HCT116 (cell line): ENCODE data around the gene METTL22. TPM values are rescaled to one million over a fixed set of nuclear protein-coding genes. Genes with fewer than 3 reads are reported as not detected.

Experiments used
- ATAC-seq: fragments of 200-7000 bp; cut with Tn5 transposase; 2 replicates; pipeline ENCODE4 v1.9.1; 2020; ENCODE audit warnings: mild to moderate bottlenecking, moderate library complexity
- BruUV-seq: library from RNA; stranded (reverse); fragments of 400-500 nt; replicated peaks from 2 replicates; lab custom pipeline; 2021; lab: Mats Ljungman, UMichigan
- CTCF ChIA-PET: fragments of 300-600 bp; sonication (Branson Sonifier 250); formaldehyde crosslinking; loops from one replicate; lab custom pipeline; 2021; ENCODE audit warnings: antibody characterized with exemption; lab: Charles Lee
- POLR2A ChIA-PET: fragments of 300-600, 350-600 bp; sonication (Branson Sonifier 250); formaldehyde crosslinking; loops from one replicate; lab custom pipeline; 2021; ENCODE audit warnings: antibody characterized with exemption; lab: Charles Lee
- RAD21 ChIA-PET, 2 experiments: fragments of 300-600 bp; sonication (Branson Sonifier 250); formaldehyde crosslinking; loops; one replicate each; lab custom pipeline; 2023; ENCODE audit warnings: low total read pairs in 2 of 2; ENCODE audit not compliant: uncharacterized antibody in 2 of 2, unreplicated experiment in 2 of 2, low non-redundant PET in 1 of 2; lab: Charles Lee
- DNase-seq: peaks from one replicate; pipeline ENCODE4 v3.0.0-alpha.2; 2010; ENCODE audit warnings: low read depth, low spot score
- H2AFZ ChIP-seq: fragments of 200-600 bp; shearing (Covaris generic), sonication (generic); 2 replicates; pipeline ENCODE4 v1.6.1; 2017; ENCODE audit warnings: low read depth, mixed run types, mixed read lengths, antibody characterized with exemption, low read length; ENCODE audit not compliant: poor library complexity, severe bottlenecking
- H3K27ac ChIP-seq: 2 replicates; pipeline ENCODE4 v1.5.1; 2012; ENCODE audit warnings: low read depth, low read length
- H3K27me3 ChIP-seq: fragments of 200-600 bp; sonication (generic); 2 replicates; pipeline ENCODE4 v1.6.1; 2016; ENCODE audit warnings: mixed run types, low read length, mixed read lengths; ENCODE audit not compliant: insufficient read depth
- H3K36me3 ChIP-seq, 2 experiments: fragments of 200-500 bp in 1 of 2; fragments of 200-600 bp in 1 of 2; sonication (Bioruptor generic) in 1 of 2; sonication (generic) in 1 of 2; 2 replicates each; pipeline versions ENCODE4 v1.5.1 to v1.6.1; 2014 to 2016; ENCODE audit warnings: low read length in 2 of 2, inconsistent platforms in 1 of 2, mixed read lengths in 1 of 2, mixed run types in 1 of 2; ENCODE audit not compliant: insufficient read depth in 2 of 2, control insufficient read depth in 1 of 2
- H3K4me1 ChIP-seq, 2 experiments: fragments of 200-600 bp in 1 of 2; sonication (generic) in 1 of 2; 2 replicates each; pipeline versions ENCODE4 v1.5.1 to v1.6.1; 2012 to 2017; ENCODE audit warnings: low read length in 2 of 2, inconsistent platforms in 1 of 2, mild to moderate bottlenecking in 1 of 2, mixed read lengths in 1 of 2, mixed run types in 1 of 2, moderate library complexity in 1 of 2; ENCODE audit not compliant: insufficient read depth in 2 of 2, control insufficient read depth in 1 of 2
- H3K4me2 ChIP-seq: fragments of 200-600 bp; sonication (generic); 2 replicates; pipeline ENCODE4 v1.6.1; 2017; ENCODE audit warnings: mixed run types, low read length, mixed read lengths
- H3K4me3 ChIP-seq, 2 experiments: fragments of 200-600 bp in 1 of 2; sonication (generic) in 1 of 2; replicated peaks in 1 of 2; 2 replicates each; pipeline ENCODE4 v1.5.1; 2011 to 2016; ENCODE audit warnings: low read length in 2 of 2, control low read depth in 1 of 2, low read depth in 1 of 2, mild to moderate bottlenecking in 1 of 2, mixed read lengths in 1 of 2, mixed run types in 1 of 2
- H3K79me2 ChIP-seq: fragments of 200-600 bp; sonication (generic); 2 replicates; pipeline ENCODE4 v1.6.1; 2017; ENCODE audit warnings: mild to moderate bottlenecking, mixed run types, low read length, moderate library complexity, mixed read lengths; ENCODE audit not compliant: insufficient read depth
- H3K9ac ChIP-seq: fragments of 200-600 bp; sonication (generic); 2 replicates; pipeline ENCODE4 v1.6.1; 2016; ENCODE audit warnings: low read length, mixed read lengths
- H3K9me2 ChIP-seq: fragments of 200-600 bp; sonication (generic), shearing (Covaris generic); 2 replicates; pipeline ENCODE4 v1.6.1; 2017; ENCODE audit warnings: mixed run types, mild to moderate bottlenecking, moderate library complexity; ENCODE audit not compliant: insufficient read depth
- H3K9me3 ChIP-seq, 2 experiments: fragments of 200-500 bp in 1 of 2; fragments of 200-600 bp in 1 of 2; sonication (Bioruptor generic) in 1 of 2; sonication (generic) in 1 of 2; 2 replicates each; pipeline ENCODE4 v1.6.1; 2014 to 2017; ENCODE audit warnings: low read length in 2 of 2, mixed read lengths in 2 of 2, inconsistent platforms in 1 of 2, low read depth in 1 of 2, mild to moderate bottlenecking in 1 of 2, mixed run types in 1 of 2, moderate library complexity in 1 of 2; ENCODE audit not compliant: control insufficient read depth in 1 of 2, insufficient read depth in 1 of 2
- H4K20me1 ChIP-seq: fragments of 200-600 bp; sonication (generic), shearing (Covaris generic); 2 replicates; pipeline ENCODE4 v1.6.1; 2017; ENCODE audit warnings: mixed run types, mild to moderate bottlenecking, moderate library complexity; ENCODE audit not compliant: insufficient read depth
- CBX3 ChIP-seq: IDR thresholded peaks from 2 replicates; pipeline ENCODE4 v1.6.1; 2012; ENCODE audit warnings: low read depth
- ELF1 ChIP-seq: IDR thresholded peaks from 2 replicates; pipeline ENCODE4 v1.6.1; 2012; ENCODE audit warnings: low read depth, borderline replicate concordance
- EZH2 ChIP-seq: fragments of 200-600 bp; sonication (generic); IDR thresholded peaks from 2 replicates; pipeline ENCODE4 v1.6.1; 2017; ENCODE audit warnings: antibody characterized with exemption, mixed run types
- EZH2phosphoT487 ChIP-seq: fragments of 200-600 bp; IDR thresholded peaks from 2 replicates; pipeline ENCODE4 v1.6.1; 2018; ENCODE audit warnings: antibody characterized with exemption, borderline replicate concordance
- FOSL1 ChIP-seq: IDR thresholded peaks from 2 replicates; pipeline ENCODE4 v1.6.1; 2012; ENCODE audit warnings: low read depth
- POLR2A ChIP-seq: IDR thresholded peaks from 2 replicates; pipeline ENCODE4 v1.7.0; 2011; ENCODE audit warnings: borderline replicate concordance; ENCODE audit not compliant: insufficient read depth, insufficient read length; ENCODE audit errors: extremely low read depth
- RAD21 ChIP-seq: IDR thresholded peaks from 2 replicates; pipeline ENCODE4 v1.6.1; 2012; ENCODE audit warnings: low read depth, mild to moderate bottlenecking
- SIN3A ChIP-seq: IDR thresholded peaks from 2 replicates; pipeline ENCODE4 v1.6.1; 2012; ENCODE audit warnings: low read depth
- SP1 ChIP-seq: IDR thresholded peaks from 2 replicates; pipeline ENCODE4 v1.6.1; 2012; ENCODE audit warnings: low read depth
- SRF ChIP-seq: IDR thresholded peaks from 2 replicates; pipeline ENCODE4 v1.6.1; 2012; ENCODE audit warnings: low read depth
- TCF7L2 ChIP-seq: IDR thresholded peaks from 2 replicates; pipeline ENCODE4 v1.7.0; 2011; ENCODE audit warnings: borderline replicate concordance, inconsistent platforms; ENCODE audit not compliant: insufficient read depth, insufficient read length; ENCODE audit errors: extremely low read depth
- ZFX ChIP-seq: fragments of 450-650 bp; IDR thresholded peaks from 2 replicates; pipeline ENCODE4 v1.6.1; 2017
- ZNF274 ChIP-seq: fragments of 200-500 bp; sonication (Bioruptor generic); IDR thresholded peaks from 2 replicates; pipeline ENCODE4 v1.6.1; 2014; ENCODE audit warnings: mild to moderate bottlenecking, low read depth, low read length, inconsistent platforms
- intact Hi-C: fragments of 100-400 bp; cut with micrococcal nuclease; formaldehyde crosslinking; loops from 2 replicates; pipeline ENCODE4 v1.10.0; 2022
- total RNA-seq: library from RNA; stranded (reverse); gene quantifications from one replicate; pipeline ENCODE4 v1.2.1, GENCODE V29; 2021; ENCODE audit not compliant: unreplicated experiment
- TF ChIP-seq, protein P1 (sequence below): IDR thresholded peaks from 2 replicates; pipeline ENCODE4 v1.6.1; 2011; ENCODE audit warnings: mild to moderate bottlenecking, low read length, moderate library complexity; ENCODE audit not compliant: insufficient replicate concordance; ENCODE audit errors: extremely low read depth
- TF ChIP-seq, protein P2 (sequence below): IDR thresholded peaks from 2 replicates; pipeline ENCODE4 v1.6.1; 2012
- TF ChIP-seq, protein P3 (sequence below): IDR thresholded peaks from 2 replicates; pipeline ENCODE4 v1.6.1; 2012; ENCODE audit warnings: low read depth

The METTL22 gene
- total RNA-seq, 1 experiment from 2014 or later, result 33.3 TPM

DNA sequence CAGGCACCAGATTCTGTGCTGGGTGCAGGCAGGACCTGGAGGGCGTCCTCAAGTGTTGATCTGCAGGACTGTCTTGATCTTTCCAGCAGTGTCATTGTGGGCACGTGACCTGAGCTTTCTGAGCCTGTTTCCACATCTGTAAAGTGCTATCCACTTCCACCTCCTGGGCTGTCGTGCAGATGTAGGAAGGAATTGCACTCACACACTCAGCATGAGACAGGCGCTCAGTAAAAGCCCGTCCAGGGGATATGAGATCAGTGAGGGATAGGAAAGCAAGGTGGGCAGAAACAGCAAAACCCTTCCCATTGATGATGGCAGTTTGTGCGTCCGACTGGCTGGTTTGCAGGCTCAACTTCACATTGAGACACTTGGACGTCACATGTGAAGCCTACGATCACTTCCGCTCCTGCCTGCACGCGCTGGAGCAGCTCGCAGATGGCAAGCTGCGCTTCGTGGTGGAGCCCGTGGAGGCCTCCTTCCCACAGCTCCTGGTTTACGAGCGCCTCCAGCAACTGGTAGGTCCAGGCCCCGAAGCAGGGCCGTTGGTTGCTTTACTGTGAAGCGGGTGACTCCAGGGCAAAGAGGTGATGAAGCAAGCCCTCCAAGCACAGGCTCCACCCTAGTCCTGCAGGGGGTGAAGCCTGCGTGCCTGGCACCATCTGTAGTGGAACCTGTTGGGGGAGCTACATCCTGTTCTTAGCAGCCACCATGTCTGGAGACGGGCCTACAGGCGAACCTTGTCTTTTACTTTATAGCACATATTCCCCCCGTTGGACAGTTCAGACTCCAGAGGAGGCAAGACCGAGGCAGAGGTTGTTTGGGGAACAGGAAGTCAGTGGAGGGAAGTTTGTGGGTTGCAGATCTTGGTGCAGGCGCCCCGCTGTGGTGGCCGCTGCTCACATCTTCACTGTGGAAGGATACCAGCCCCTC, 23.0 kb downstream of the METTL22 start:
- Histone ChIP-seq H2AFZ (no peak overlapping the region), H4K20me1 (no peaks in the 10 kb centered on the region), H3K36me3 (peaks cover 41 to 42% of the 10 kb centered on the region in 2 experiments; a peak in 3 of 4 replicates), H3K4me2 (no peak overlapping the region), H3K27me3 (no peaks in the 10 kb centered on the region), H3K9me3 (no peaks in the 10 kb centered on the region), H3K9ac (no peak overlapping the region), H3K4me3 (no peak overlapping the region), H3K4me1 (no peaks in the 10 kb centered on the region), H3K27ac (no peak overlapping the region), H3K9me2 (no peaks in the 10 kb centered on the region), H3K79me2 (no peaks in the 10 kb centered on the region)
- RAD21 ChIA-PET, result no interaction called here
- DNase-seq, result no peak
- no TSS peak for BruUV-seq
- intact Hi-C loops, result no loop called here
- CTCF ChIA-PET, result interaction anchor here (1.2 kb wide), 1 partner anchor 9 kb away, joined by 3 read pairs; no protein-coding TSS in a partner anchor
- POLR2A ChIA-PET, result no interaction called here
- ATAC-seq, result no peak
- TF ChIP-seq ZNF274 (no peak), ZFX (no peak), SP1 (no peak), RAD21 (no peak), SRF (no peak), EZH2phosphoT487 (no peak), CBX3 (no peak), SIN3A (no peak), ELF1 (no peak), FOSL1 (no peak), EZH2 (no peak), TCF7L2 (no peak), POLR2A (no peak)
- TF ChIP-seq, protein P1, sequence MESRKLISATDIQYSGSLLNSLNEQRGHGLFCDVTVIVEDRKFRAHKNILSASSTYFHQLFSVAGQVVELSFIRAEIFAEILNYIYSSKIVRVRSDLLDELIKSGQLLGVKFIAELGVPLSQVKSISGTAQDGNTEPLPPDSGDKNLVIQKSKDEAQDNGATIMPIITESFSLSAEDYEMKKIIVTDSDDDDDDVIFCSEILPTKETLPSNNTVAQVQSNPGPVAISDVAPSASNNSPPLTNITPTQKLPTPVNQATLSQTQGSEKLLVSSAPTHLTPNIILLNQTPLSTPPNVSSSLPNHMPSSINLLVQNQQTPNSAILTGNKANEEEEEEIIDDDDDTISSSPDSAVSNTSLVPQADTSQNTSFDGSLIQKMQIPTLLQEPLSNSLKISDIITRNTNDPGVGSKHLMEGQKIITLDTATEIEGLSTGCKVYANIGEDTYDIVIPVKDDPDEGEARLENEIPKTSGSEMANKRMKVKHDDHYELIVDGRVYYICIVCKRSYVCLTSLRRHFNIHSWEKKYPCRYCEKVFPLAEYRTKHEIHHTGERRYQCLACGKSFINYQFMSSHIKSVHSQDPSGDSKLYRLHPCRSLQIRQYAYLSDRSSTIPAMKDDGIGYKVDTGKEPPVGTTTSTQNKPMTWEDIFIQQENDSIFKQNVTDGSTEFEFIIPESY, result no peak
- TF ChIP-seq, protein P2, sequence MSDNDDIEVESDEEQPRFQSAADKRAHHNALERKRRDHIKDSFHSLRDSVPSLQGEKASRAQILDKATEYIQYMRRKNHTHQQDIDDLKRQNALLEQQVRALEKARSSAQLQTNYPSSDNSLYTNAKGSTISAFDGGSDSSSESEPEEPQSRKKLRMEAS, result no peak
- TF ChIP-seq, protein P3, sequence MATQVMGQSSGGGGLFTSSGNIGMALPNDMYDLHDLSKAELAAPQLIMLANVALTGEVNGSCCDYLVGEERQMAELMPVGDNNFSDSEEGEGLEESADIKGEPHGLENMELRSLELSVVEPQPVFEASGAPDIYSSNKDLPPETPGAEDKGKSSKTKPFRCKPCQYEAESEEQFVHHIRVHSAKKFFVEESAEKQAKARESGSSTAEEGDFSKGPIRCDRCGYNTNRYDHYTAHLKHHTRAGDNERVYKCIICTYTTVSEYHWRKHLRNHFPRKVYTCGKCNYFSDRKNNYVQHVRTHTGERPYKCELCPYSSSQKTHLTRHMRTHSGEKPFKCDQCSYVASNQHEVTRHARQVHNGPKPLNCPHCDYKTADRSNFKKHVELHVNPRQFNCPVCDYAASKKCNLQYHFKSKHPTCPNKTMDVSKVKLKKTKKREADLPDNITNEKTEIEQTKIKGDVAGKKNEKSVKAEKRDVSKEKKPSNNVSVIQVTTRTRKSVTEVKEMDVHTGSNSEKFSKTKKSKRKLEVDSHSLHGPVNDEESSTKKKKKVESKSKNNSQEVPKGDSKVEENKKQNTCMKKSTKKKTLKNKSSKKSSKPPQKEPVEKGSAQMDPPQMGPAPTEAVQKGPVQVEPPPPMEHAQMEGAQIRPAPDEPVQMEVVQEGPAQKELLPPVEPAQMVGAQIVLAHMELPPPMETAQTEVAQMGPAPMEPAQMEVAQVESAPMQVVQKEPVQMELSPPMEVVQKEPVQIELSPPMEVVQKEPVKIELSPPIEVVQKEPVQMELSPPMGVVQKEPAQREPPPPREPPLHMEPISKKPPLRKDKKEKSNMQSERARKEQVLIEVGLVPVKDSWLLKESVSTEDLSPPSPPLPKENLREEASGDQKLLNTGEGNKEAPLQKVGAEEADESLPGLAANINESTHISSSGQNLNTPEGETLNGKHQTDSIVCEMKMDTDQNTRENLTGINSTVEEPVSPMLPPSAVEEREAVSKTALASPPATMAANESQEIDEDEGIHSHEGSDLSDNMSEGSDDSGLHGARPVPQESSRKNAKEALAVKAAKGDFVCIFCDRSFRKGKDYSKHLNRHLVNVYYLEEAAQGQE, result no peak
